ENCODE results near the gene HOXB2. TPM values are rescaled to one million over a fixed set of nuclear protein-coding genes. Genes with fewer than 3 reads are reported as not detected.

The HOXB2 gene
- polyA plus RNA-seq (2013, experiment 1 of 2), result 0.03 TPM
- 0.04 TPM for polyA plus RNA-seq (2013, experiment 2 of 2)

DNA sequence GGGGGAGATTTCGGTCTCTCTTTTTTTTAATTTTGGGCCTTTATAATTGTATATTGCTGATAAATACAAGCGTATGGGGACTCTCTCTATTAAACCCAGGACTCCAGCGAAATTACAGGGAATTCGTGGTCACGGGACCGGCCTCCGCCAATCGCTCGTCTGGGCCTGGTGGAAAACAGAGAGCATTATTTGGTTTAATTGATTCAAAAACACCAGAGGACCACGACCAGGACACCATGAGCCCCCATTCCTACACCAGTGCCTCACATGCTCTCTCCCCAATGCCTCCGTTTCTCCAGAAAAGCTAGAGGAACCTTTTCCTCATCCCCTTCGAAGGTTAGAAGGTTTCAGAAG is at the start of gene HOXB2:
Gene HOXB2 (minus strand): TSS at position 88 of the 354 bp plus-strand sequence. CDS start 198 bp downstream, outside the sequence.
- Histone ChIP-seq H4K5ac (ENCODE audit: low read length) (no peak within 1 kb of the TSS), H3K4ac (ENCODE audit: low read depth, low read length) (no peak within 1 kb of the TSS), H3K23ac (ENCODE audit: low read length) (peak within 1 kb of the TSS; percentile 15), H4K8ac (ENCODE audit: low read depth, low read length) (no peak within 1 kb of the TSS), H3K18ac (ENCODE audit: low read length) (peak within 1 kb of the TSS; percentile 72), H3K79me1 (ENCODE audit: low read length) (no peaks in the 10 kb centered on the region), H3K27ac (ENCODE audit: low read depth, low read length) (no peak within 1 kb of the TSS), H3K79me2 (ENCODE audit: control insufficient read depth, insufficient read depth, low read length) (no peaks in the 10 kb centered on the region), H2BK15ac (replicated peaks; ENCODE audit: low read depth) (no peak within 1 kb of the TSS), H3K4me3 (ENCODE audit: low read length) (no peak within 1 kb of the TSS), H3K56ac (ENCODE audit: low read length) (peak within 1 kb of the TSS; percentile 73), H3K27me3 (ENCODE audit: insufficient read depth, low read length, poor library complexity) (peaks cover 68% of the 10 kb centered on the region), H2BK5ac (ENCODE audit: low read length) (no peak within 1 kb of the TSS), H3K9ac (ENCODE audit: low read length) (peak within 1 kb of the TSS; percentile 34), H3K4me2 (ENCODE audit: low read length) (peak within 1 kb of the TSS; percentile 36), H2AK5ac (ENCODE audit: low read length) (peak within 1 kb of the TSS; percentile 67), H2BK120ac (ENCODE audit: low read depth, low read length) (no peak within 1 kb of the TSS), H3K4me1 (ENCODE audit: control insufficient read depth, low read depth, low read length) (peaks cover 6% of the 10 kb centered on the region), H3K36me3 (ENCODE audit: control insufficient read depth, insufficient read depth, low read length) (no peaks in the 10 kb centered on the region)
- DNase-seq, result no peak
- WGBS (ENCODE audit: extremely low coverage, insufficient coverage, low lambda C conversion rate), result no CpG with 5 or more reads among the region's 12 CpGs

DNA sequence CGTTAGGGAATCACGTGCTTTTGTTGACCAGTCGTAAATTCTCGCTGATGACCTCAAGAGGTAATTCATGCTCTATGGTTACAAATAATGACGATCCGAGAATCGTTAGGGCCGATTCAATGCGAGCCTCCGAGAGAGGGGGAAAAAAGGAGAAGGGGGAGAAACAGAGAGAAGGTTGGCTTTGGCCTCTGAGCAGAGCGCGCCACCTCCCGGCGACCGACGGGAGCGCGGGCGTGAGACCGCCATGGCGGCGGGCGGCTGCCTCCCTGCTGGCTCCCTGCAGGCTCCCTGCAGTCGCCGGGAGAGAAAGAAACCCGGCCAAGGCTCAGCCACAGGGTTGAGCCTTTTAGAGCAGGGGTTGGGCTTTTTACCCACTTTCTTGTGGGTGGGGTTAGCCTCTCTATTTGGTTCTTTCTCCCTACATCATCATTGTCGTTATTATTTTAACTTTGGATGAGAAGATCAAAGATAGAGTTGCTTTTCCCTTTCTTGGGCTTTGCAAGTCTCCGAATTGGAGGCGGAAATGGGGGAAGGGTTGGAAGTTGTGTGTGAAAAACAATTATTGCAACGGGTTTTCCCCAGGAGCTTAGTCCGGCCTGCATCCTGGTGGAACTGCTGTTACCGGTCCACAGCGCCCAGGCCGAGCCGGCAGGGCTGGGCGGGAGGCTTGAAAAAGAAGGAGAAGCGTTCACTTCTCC is 49.1 kb upstream of the HOXB2 start:
- peak; percentile 90 for DNase-seq
- H3K4me2 ChIP-seq (ENCODE audit: low read length), result peak overlapping the region; percentile 39
- no peak overlapping the region for H4K8ac ChIP-seq (ENCODE audit: low read depth, low read length)
- H4K5ac ChIP-seq (ENCODE audit: low read length), result no peak overlapping the region
- H3K79me1 ChIP-seq (ENCODE audit: low read length), result no peaks in the 10 kb centered on the region
- peak overlapping the region; percentile 44 for H3K9ac ChIP-seq (ENCODE audit: low read length)
- no peak overlapping the region for H3K4me3 ChIP-seq (ENCODE audit: low read length)
- WGBS (ENCODE audit: extremely low coverage, insufficient coverage, low lambda C conversion rate), result no CpG with 5 or more reads among the region's 37 CpGs
- no peaks in the 10 kb centered on the region for H3K79me2 ChIP-seq (ENCODE audit: control insufficient read depth, insufficient read depth, low read length)
- no peaks in the 10 kb centered on the region for H3K36me3 ChIP-seq (ENCODE audit: control insufficient read depth, insufficient read depth, low read length)
- H3K18ac ChIP-seq (ENCODE audit: low read length), result no peak overlapping the region
- H3K4me1 ChIP-seq (ENCODE audit: control insufficient read depth, low read depth, low read length), result peaks cover 2% of the 10 kb centered on the region
- H3K56ac ChIP-seq (ENCODE audit: low read length), result peak overlapping the region; percentile 69
- no peak overlapping the region for H3K27ac ChIP-seq (ENCODE audit: low read depth, low read length)
- H3K4ac ChIP-seq (ENCODE audit: low read depth, low read length), result no peak overlapping the region
- H2AK5ac ChIP-seq (ENCODE audit: low read length), result no peak overlapping the region
- no peak overlapping the region for H2BK15ac ChIP-seq (replicated peaks; ENCODE audit: low read depth)
- H3K27me3 ChIP-seq (ENCODE audit: insufficient read depth, low read length, poor library complexity), result peaks cover 89% of the 10 kb centered on the region
- no peak overlapping the region for H3K23ac ChIP-seq (ENCODE audit: low read length)
- no peak overlapping the region for H2BK120ac ChIP-seq (ENCODE audit: low read depth, low read length)
- H2BK5ac ChIP-seq (ENCODE audit: low read length), result no peak overlapping the region

DNA sequence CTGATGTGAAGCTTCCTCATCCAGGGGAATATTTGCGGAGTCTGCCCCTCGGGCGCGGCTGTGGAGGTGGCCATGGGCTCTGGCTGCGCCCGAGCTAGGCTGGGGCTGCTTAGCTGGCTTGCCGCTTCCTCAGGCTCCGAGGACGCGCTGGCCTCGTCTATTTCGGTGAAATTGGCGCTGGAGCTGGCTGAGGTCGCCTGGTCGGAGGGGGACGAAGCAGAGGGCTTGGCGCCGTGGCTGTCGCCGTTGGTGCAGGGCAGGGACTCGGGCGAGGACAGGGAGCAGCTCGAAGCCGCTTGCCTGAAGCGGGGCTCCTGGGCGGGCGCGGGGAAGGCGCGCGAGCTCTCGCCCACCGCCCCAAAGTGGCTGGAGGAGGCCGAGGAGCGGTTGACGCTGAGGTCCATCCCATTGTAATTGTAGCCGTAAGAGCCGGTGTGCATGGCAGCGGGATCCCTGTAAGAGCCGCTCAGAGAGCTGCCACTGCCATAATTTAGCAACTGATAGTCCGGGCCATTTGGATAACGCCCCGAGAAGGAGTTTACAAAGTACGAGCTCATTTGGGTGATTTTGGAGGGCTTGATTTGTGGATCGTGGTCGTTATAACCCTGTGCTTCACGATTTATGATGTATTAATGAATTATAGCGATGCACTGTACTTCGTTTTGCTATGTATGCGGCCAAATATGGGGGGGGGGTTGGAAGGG is 48.4 kb upstream of the HOXB2 start, which contains the start of gene HOXB5:
Gene HOXB5 (minus strand): TSS at position 654 of the 704 bp plus-strand sequence. CDS start 97 bp downstream, at position 557.
- Histone ChIP-seq H3K79me1 (ENCODE audit: low read length) (no peaks in the 10 kb centered on the region), H3K56ac (ENCODE audit: low read length) (peak within 1 kb of the TSS; percentile 76), H3K4me3 (ENCODE audit: low read length) (no peak within 1 kb of the TSS), H2BK15ac (replicated peaks; ENCODE audit: low read depth) (no peak within 1 kb of the TSS), H3K9ac (ENCODE audit: low read length) (peak within 1 kb of the TSS; percentile 44), H3K36me3 (ENCODE audit: control insufficient read depth, insufficient read depth, low read length) (no peaks in the 10 kb centered on the region), H3K18ac (ENCODE audit: low read length) (no peak within 1 kb of the TSS), H2BK5ac (ENCODE audit: low read length) (no peak within 1 kb of the TSS), H2AK5ac (ENCODE audit: low read length) (no peak within 1 kb of the TSS), H2BK120ac (ENCODE audit: low read depth, low read length) (no peak within 1 kb of the TSS), H4K8ac (ENCODE audit: low read depth, low read length) (no peak within 1 kb of the TSS), H3K4ac (ENCODE audit: low read depth, low read length) (no peak within 1 kb of the TSS), H3K27me3 (ENCODE audit: insufficient read depth, low read length, poor library complexity) (peaks cover 89% of the 10 kb centered on the region), H3K4me2 (ENCODE audit: low read length) (peak within 1 kb of the TSS; percentile 54), H3K4me1 (ENCODE audit: control insufficient read depth, low read depth, low read length) (peaks cover 2% of the 10 kb centered on the region), H3K23ac (ENCODE audit: low read length) (peak within 1 kb of the TSS; percentile 66), H4K5ac (ENCODE audit: low read length) (no peak within 1 kb of the TSS), H3K27ac (ENCODE audit: low read depth, low read length) (no peak within 1 kb of the TSS), H3K79me2 (ENCODE audit: control insufficient read depth, insufficient read depth, low read length) (no peaks in the 10 kb centered on the region)
- DNase-seq, result peak; percentile 55
- no CpG with 5 or more reads among the region's 50 CpGs for WGBS (ENCODE audit: extremely low coverage, insufficient coverage, low lambda C conversion rate)

DNA sequence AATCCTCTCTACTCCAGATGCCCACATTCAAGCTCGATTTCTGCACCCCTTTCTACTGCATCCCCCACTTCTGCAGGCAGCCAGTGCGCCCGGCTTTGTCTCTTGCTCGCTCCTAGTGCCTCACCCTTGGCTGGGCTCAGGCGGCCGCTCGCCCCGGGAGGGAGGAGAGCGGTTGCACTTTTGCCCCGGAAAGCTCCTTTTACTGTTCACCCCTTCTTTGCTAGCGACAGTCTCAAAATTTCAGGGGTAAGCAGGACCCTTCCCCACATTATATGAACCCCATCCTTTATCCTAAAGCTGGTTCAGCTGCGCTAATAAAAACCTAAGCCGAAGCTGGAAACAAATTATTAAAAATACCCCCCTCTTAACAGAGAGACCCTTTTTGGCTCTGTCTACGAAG is 47.7 kb upstream of the HOXB2 start:
- WGBS (ENCODE audit: extremely low coverage, insufficient coverage, low lambda C conversion rate), result no CpG with 5 or more reads among the region's 14 CpGs
- Histone ChIP-seq H2AK5ac (ENCODE audit: low read length) (no peak overlapping the region), H3K56ac (ENCODE audit: low read length) (no peak overlapping the region), H2BK15ac (replicated peaks; ENCODE audit: low read depth) (no peak overlapping the region), H3K27ac (ENCODE audit: low read depth, low read length) (no peak overlapping the region), H3K79me1 (ENCODE audit: low read length) (no peaks in the 10 kb centered on the region), H3K27me3 (ENCODE audit: insufficient read depth, low read length, poor library complexity) (peaks cover 90% of the 10 kb centered on the region), H4K5ac (ENCODE audit: low read length) (no peak overlapping the region), H3K23ac (ENCODE audit: low read length) (peak overlapping the region; percentile 66), H3K4me1 (ENCODE audit: control insufficient read depth, low read depth, low read length) (peaks cover 2% of the 10 kb centered on the region), H3K4me3 (ENCODE audit: low read length) (no peak overlapping the region), H4K8ac (ENCODE audit: low read depth, low read length) (no peak overlapping the region), H3K9ac (ENCODE audit: low read length) (no peak overlapping the region), H3K4me2 (ENCODE audit: low read length) (no peak overlapping the region), H2BK5ac (ENCODE audit: low read length) (no peak overlapping the region), H3K18ac (ENCODE audit: low read length) (no peak overlapping the region), H3K36me3 (ENCODE audit: control insufficient read depth, insufficient read depth, low read length) (no peaks in the 10 kb centered on the region), H3K4ac (ENCODE audit: low read depth, low read length) (no peak overlapping the region), H2BK120ac (ENCODE audit: low read depth, low read length) (no peak overlapping the region), H3K79me2 (ENCODE audit: control insufficient read depth, insufficient read depth, low read length) (no peaks in the 10 kb centered on the region)
- no peak for DNase-seq

DNA sequence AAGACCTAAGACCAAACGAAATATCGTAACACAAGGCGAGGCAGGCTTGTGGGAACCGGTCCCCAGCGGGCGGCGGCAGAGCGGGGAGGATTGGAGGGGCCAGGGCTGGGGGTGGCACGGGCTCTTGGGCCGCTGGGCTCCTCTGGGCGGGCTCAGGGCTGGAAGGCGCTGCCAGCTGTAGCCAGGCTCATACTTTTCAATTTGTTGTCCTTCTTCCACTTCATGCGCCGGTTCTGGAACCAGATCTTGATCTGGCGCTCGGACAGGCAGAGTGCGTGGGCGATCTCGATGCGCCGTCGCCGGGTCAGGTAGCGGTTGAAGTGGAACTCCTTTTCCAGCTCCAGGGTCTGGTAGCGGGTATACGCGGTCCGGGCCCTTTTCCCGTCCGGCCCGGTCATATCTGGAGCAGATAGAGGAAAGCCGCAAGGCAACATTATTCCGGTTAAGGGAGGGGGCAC is 47.2 kb upstream of the HOXB2 start:
- WGBS (ENCODE audit: extremely low coverage, insufficient coverage, low lambda C conversion rate), result no CpG with 5 or more reads among the region's 33 CpGs

More for the DNA sequence above, 47.2 kb upstream of the HOXB2 start:
- peaks cover 2% of the 10 kb centered on the region for H3K4me1 ChIP-seq (ENCODE audit: control insufficient read depth, low read depth, low read length)
- no peaks in the 10 kb centered on the region for H3K36me3 ChIP-seq (ENCODE audit: control insufficient read depth, insufficient read depth, low read length)
- H3K4me3 ChIP-seq (ENCODE audit: low read length), result no peak overlapping the region
- H3K23ac ChIP-seq (ENCODE audit: low read length), result no peak overlapping the region
- no peak overlapping the region for H4K5ac ChIP-seq (ENCODE audit: low read length)
- H3K4me2 ChIP-seq (ENCODE audit: low read length), result no peak overlapping the region
- H2AK5ac ChIP-seq (ENCODE audit: low read length), result no peak overlapping the region
- H2BK5ac ChIP-seq (ENCODE audit: low read length), result no peak overlapping the region
- no peak overlapping the region for H4K8ac ChIP-seq (ENCODE audit: low read depth, low read length)
- no peaks in the 10 kb centered on the region for H3K79me2 ChIP-seq (ENCODE audit: control insufficient read depth, insufficient read depth, low read length)
- H3K4ac ChIP-seq (ENCODE audit: low read depth, low read length), result no peak overlapping the region
- no peak overlapping the region for H3K56ac ChIP-seq (ENCODE audit: low read length)
- no peak overlapping the region for H3K9ac ChIP-seq (ENCODE audit: low read length)
- no peak overlapping the region for H3K27ac ChIP-seq (ENCODE audit: low read depth, low read length)
- H3K79me1 ChIP-seq (ENCODE audit: low read length), result no peaks in the 10 kb centered on the region
- no peak for DNase-seq
- H3K27me3 ChIP-seq (ENCODE audit: insufficient read depth, low read length, poor library complexity), result peaks cover 90% of the 10 kb centered on the region
- H2BK15ac ChIP-seq (replicated peaks; ENCODE audit: low read depth), result no peak overlapping the region
- no peak overlapping the region for H2BK120ac ChIP-seq (ENCODE audit: low read depth, low read length)
- H3K18ac ChIP-seq (ENCODE audit: low read length), result no peak overlapping the region
